ENCODE measurements around the gene ELL2.
"Not testable (repeated sequence)": the region's sequence is repeated elsewhere in the genome, so short reads cannot be mapped to it uniquely, and the experiment has no call there.

Gene ELL2

DNA sequence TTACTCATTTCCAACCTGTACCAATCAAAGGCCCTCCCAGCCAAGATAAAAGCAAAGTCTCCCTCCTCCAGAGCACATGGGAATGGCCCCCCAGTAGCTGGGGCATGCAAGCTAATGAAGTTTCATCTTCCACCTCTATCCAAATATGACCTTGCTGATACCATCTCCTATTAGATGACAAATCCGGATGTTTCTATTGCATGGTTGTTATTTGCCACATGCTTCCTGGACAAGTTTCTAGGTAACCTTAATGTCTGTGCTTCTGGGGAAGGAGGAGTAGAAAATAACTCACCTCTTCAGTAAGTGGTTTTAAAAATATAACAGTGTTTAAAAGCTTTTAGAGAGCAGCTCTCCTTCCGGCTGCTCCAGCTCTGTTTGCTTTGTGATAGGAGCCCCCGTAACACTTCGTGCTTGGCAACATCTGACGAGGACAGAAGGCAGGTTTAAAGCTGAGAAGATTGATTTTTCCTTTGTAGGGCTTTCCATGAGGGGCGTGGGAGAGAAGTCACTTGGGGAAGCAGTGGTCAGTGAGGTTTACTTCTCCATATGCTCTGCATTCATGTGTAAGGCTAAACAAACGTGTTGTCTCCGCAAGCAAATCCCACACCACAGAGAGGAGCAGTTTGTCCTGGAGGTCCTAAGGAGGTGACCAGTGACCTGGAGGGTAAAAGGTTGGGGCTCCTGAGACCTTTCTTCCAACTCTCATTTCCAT, 98.8 kb downstream of the ELL2 start:
- DNase-seq (ENCODE audit: low read depth in 1 of 2, low spot score in 1 of 2) = no peak

DNA sequence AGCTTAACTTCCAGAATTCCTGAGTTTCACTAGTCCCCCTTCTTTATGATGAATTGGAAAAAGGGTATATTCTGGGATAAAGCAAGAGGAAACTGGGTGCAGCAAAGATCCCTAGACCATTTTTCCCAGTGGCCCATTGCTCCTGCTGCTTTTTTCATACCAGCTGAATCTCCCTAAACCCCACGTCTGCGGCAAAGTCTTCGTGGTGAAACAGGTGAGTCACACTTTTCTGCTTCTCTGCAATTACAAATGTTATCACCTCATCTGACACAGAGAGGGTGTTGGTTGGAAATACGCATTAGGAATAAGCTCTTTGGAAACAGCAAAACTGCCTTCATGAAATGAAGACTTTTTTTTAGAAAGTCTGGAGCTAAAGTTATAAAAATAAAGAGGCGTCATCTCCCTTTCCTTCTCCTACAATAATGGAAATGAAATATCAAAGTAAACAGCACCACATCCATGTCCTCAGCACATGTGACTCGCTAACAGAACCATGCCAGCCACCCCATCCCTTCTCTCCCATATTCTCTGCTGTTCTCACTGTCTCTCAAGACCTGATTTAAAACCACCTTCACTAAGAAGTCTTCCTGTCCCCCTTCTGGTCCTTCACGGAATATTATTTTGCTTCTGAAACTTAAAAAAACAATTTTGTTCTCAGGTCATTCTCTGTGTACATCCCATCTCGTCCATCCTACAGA, 99.6 kb downstream of the ELL2 start:
- no peak for DNase-seq (ENCODE audit: low read depth in 1 of 2, low spot score in 1 of 2)

DNA sequence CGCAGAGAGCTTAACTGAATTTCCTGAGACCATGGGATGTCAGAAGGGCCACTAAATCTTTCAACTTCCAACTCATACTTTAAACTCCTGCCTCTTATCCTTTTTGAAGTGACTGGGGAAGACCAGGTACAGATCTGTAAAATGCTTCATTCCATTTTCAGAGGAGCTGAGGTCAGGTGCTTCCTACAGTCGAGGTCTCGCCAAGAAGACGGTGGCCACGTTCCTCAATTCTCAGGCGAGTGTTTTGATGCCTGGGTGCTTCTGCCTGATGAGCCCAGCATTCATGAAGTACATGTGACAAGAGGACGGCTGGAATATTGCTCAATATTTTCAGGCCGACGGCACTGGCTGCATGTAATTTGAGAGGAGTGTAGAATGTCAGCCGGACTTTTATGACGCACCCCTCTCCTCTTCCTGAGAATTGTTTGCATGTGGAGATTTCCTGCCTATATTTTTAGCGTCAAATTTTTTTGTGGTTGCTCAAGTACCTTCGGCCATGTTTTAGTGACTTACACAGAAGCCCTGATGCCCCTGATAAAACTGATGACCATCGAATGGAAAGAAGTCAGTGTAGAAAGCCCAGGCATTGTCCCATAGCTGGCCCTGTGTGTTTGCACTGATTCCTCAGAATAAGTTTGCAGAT, 100.3 kb downstream of the ELL2 start:
- no peak for DNase-seq (ENCODE audit: low read depth in 1 of 2, low spot score in 1 of 2)

GRCh38 chr5:95859661-95860060, 102.0 kb downstream of the ELL2 start:
- no peak for DNase-seq (ENCODE audit: low read depth in 1 of 2, low spot score in 1 of 2)

DNA sequence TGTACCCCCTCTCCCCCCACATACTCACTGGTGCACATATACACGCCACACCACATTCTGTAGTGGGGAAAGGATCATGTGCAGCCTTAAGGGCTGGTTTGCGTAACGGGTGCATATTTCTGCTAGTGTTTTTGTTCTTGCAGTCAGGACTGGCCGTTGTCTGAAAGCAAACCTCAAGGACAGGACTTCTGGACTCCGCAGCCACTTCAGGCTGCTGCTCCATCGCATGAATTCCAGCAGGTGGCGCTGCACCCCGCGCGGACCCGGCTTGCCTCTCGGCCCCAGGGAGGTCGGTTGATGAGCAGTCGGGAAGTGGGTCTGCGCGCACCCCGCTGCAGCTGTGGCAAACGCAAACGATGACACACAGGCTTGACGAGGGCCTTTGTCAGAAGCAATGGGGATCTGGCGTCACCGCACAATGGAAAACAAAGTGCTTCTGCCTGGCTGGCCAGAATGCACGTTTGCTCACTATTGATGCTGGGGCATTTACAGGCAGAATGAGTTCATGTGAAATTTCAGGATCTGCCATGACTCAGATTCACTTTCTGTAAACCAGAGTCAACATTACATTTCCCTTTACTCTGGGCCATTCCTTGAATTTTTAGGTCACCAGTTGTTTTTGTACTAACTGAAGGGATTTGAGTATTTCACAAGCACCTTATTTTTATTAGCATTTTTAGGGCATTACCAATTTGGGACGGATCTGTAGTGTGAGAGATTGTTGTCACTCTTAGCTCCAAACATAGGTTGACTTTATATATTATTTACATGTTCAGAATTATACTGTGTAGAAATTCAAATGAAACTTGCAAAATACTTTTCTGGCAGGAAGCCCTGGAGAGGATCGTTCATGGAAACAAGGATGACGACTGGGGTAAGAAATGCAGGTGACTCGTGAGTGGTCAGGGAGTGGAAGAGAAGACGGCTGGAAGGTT, 102.7 kb downstream of the ELL2 start:
- DNase-seq (ENCODE audit: low read depth in 1 of 2, low spot score in 1 of 2) = peak; percentile 84 to 93

DNA sequence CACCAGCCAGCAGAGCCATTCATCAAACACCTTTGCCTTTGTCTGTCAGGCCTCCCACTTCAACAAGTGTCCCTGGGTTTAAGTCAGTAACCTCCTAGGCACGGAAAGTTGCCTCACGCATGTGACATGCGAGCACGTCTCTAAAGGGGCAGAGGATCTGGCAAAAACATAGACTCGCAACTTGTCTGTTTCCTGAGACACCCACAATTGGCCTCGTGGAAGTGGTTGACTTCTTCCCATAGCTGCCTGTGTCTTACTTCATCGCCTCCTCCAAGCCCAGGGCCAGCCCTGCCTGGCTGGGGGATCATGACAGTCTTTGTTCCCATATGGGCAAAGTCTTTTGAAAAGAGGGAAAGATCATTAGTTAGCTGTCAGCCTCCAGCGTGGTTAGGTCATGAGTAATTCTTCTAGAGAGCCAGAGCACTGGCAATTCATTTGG, 103.6 kb downstream of the ELL2 start:
- no peak for DNase-seq (ENCODE audit: low read depth in 1 of 2, low spot score in 1 of 2)

GRCh38 chr5:95857185-95857945, 104.3 kb downstream of the ELL2 start:
- no peak for DNase-seq (ENCODE audit: low read depth in 1 of 2, low spot score in 1 of 2)

DNA sequence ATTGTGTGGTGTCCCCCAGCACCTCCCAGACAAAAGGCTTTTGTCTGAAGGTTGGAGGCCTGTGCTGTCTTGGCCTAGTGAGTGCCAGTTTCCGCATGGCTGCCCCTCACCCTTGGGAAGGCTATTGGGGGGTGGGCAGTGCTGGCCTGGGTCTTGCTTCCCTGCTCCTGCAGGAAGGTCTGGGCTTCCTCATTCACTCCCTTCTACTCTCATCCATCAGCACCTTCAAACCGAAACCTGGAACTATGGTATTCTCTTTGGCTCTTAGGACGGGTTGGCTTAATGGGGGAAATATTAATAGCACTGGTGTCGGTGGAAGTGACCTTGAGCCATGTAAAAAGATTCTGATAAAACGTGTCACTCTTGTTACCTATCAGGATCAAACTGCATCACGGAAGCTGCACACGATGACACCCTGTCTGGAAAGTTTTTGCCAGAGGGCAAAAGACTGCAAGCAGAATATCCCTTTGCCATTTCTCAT, 105.1 kb downstream of the ELL2 start:
- DNase-seq (ENCODE audit: low read depth in 1 of 2, low spot score in 1 of 2) = no peak

- no peak for DNase-seq (ENCODE audit: low read depth in 1 of 2, low spot score in 1 of 2)
These were observed 108.2 kb downstream of the ELL2 start for GRCh38 chr5:95853490-95853889.

DNA sequence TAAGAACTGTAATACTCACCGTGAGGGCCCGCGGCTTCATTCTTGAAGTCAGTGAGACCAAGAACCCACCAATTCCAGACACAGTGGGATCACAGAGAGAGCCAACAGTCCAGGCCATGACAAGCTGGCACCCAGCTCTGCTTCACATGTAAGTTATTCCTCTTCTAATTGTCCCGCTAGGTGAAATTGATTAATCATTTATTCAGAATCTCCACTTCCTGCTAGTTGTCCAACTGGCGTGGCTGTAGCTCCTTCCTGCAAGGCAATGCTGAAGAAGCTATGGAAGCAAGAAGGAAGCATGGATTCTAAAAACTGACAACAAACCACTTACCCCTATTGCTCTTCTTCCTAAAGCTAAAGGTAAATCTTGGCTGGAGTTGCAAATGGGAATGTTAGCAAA, 109.1 kb downstream of the ELL2 start:
- no peak for DNase-seq (ENCODE audit: low read depth in 1 of 2, low spot score in 1 of 2)

DNA sequence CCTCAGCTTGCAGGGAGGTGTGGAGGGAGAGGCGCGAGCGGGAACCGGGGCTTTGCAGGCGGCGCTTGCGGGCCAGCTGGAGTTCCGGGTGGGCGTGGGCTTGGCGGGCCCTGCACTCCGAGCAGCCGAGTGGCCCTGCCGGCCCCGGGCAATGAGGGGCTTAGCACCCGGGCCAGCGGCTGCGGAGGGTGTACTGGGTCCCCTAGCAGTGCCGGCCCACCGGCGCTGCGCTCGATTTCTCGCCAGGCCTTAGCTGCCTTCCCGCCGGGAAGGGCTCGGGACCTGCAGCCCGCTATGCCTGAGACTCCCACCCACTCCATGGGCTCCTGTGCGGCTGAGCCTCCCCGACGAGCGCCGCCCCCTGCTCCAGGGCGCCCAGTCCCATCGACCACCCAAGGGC, 110.5 kb downstream of the ELL2 start:
- not testable (repeated sequence) for DNase-seq (ENCODE audit: low read depth in 1 of 2, low spot score in 1 of 2)

DNA sequence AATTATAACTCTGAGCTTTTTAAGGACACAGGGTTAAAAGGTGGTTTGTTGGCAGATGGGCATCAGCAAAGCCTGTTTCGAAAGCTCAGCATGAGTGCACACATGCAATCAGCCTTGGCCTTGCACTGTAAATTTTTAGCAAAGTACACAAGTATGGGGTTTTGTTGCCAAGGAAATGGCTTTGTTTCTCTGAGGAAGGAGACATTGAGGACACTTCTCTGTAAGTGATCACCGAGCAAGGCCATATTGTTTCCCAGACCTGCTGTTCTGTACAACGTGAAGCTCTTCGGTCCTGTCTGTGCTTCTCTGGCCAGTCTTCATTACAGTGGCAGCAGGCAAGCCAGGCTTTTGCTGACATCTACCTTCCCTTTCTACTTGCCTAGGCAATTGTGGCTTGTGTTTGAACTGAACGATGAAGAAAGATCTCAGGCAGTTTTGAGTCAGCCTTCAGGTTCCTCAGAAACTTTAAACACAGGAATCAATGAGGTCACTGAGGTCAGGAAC, 111.2 kb downstream of the ELL2 start:
- no peak for DNase-seq (ENCODE audit: low read depth in 1 of 2, low spot score in 1 of 2)

DNA sequence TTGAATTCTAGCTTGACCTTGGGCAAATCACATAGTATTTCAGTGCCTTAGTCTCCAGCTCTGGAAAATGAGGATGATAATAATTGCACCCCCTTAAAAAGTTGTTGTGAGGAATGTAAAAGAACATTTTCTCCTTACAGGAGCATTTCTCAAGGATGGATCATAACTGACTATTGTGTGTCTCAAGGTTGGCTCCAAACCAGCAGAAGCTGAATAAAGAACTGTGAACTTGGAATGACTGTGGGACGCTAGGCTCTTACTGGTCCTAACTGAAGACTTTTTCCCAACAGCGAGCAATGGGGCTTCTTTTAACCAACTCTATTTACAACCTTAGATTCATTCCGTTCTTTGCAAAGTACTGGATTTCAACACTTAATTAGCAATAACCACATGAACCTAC, 113.0 kb downstream of the ELL2 start:
- no peak for DNase-seq (ENCODE audit: low read depth in 1 of 2, low spot score in 1 of 2)

- DNase-seq (ENCODE audit: low read depth in 1 of 2, low spot score in 1 of 2) = no peak
These were observed 114.4 kb downstream of the ELL2 start for GRCh38 chr5:95847261-95847592.

DNA sequence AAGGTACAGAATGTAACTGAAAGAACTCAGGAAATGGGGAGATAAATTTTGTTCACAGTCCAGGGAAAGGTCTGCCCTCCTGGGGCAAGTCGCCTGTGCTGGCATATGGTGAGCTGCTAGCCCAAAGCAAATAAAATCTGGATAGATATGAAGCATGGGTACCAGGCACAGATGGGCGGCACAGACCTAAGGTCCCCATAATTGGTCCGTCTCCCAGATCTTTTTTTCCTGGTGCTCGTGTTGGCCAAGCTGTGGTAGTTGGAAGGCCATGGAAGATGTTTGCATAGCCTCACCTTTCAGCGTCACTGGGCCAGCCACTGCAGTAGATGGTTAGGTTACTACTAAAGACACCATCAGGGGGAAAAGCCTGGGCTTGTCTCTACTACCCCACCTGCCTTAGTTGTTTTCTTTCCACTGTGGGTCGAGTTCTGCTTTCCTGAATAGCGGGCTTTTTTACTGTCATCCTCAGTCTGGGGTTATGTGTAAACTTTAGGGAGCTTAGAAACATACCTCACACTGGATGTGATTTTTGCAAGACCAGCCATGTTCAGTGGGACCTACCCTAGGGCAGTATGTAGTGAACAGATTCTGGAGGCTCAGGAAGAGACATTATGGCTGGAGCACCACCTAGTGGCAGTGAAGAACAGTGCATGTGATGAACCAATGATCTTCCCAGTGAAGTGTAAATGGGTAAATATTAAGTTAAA, 114.9 kb downstream of the ELL2 start:
- peak; percentile 34 to 68 for DNase-seq (ENCODE audit: low read depth in 1 of 2, low spot score in 1 of 2)

GRCh38 chr5:95845391-95845790, 116.3 kb downstream of the ELL2 start:
- DNase-seq (ENCODE audit: low read depth in 1 of 2, low spot score in 1 of 2) = no peak

DNA sequence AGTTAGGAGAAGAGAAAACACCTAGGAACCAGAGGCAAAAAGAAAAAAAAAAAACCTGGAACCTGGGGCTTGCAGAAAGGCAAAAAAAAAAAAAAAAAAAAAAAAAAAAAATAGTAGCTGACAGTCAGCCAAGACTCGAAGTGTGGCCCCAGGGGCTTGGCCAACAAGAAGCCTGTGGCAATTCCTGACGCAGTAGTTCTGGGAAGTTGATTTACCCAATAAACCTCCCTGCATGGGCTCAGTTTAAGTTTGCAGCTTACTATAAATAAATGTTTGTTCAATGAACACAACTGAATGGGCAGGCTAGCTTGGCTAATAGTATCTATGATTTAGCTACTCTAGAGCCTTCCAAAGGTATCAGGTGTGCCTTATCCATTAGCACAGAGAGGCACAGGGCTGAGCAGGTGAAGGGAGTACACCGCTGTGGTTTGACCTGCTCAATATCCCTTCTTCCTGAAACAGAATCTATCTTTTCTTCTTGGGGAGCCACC, 117.9 kb downstream of the ELL2 start:
- DNase-seq (ENCODE audit: low read depth in 1 of 2, low spot score in 1 of 2) = no peak

DNA sequence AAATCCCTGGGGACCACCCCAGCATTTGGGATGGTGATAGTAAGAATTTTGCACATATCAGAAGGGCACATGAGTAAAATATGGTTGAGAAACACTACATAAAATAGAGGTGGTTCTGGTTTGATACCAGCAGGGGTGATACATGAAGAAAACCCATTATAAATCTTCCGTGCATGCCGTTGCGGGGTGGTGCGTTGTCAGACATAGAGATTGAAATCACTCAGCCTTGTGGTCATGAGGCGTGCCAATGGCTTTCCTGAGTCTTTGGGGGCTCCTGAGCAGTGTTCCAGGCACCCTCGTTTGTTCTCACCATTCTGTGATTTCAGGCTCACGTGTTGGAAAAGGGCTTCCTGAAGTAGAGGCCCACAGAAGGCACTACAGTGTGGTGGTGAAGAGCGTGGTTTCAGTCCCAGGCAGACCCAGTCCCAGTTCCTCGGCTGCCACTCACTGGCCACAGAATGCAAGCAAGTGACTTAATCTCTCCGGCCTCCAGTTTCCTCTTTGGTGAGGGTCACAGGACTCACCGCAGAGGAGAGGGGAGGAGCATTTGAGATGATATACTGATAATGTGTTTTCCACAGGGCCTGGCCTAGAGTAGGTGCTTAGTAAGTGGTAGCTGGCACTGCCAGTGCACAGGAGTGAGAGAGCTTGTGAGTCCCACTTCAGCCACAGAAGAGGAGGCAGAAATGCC, 118.7 kb downstream of the ELL2 start:
- DNase-seq (ENCODE audit: low read depth in 1 of 2, low spot score in 1 of 2) = peak; percentile 35 to 58

Data from activated CD4-positive, alpha-beta T cell treated with anti-CD3 and anti-CD28 coated beads, Interleukin-2, amount 50 U/mL, for 24 hours (primary cell).